Neural cell (in vitro differentiated cells): ENCODE measurements around the gene NPDC1. TPM values are rescaled to one million over a fixed set of nuclear protein-coding genes. Genes with fewer than 3 reads are reported as not detected.

Experiments
- H2AFZ ChIP-seq: fragments of 200-600, 300-800 bp; sonication (generic), shearing (Covaris generic); 2 replicates; pipeline ENCODE4 v1.6.0; 2014; ENCODE audit warnings: low read depth, mild to moderate bottlenecking, antibody characterized with exemption, low read length, moderate library complexity
- H3F3A ChIP-seq: fragments of 200-600 bp; shearing (Covaris generic); 2 replicates; pipeline ENCODE4 v1.6.1; 2016; ENCODE audit warnings: mild to moderate bottlenecking, moderate library complexity, mixed read lengths, antibody characterized with exemption, low read length; ENCODE audit not compliant: insufficient read depth, poor library complexity, severe bottlenecking
- H3K27ac ChIP-seq: fragments of 200-600, 300-800 bp; sonication (generic), shearing (Covaris generic); 2 replicates; pipeline ENCODE4 v1.5.1; 2014; ENCODE audit warnings: mild to moderate bottlenecking, low read length, moderate library complexity
- H3K27me3 ChIP-seq: fragments of 300-800, 200-600 bp; sonication (generic), shearing (Covaris generic); 2 replicates; pipeline ENCODE4 v1.6.0; 2014; ENCODE audit warnings: mild to moderate bottlenecking, low read depth, low read length, moderate library complexity; ENCODE audit not compliant: insufficient read depth
- H3K36me3 ChIP-seq: fragments of 300-800, 200-600 bp; sonication (generic), shearing (Covaris generic); 2 replicates; pipeline ENCODE4 v1.5.1; 2014; ENCODE audit warnings: mild to moderate bottlenecking, antibody characterized with exemption, low read length, moderate library complexity; ENCODE audit not compliant: insufficient read depth
- H3K4me2 ChIP-seq: fragments of 300-800, 200-600 bp; sonication (generic), shearing (Covaris generic); 2 replicates; pipeline ENCODE4 v1.6.0; 2014; ENCODE audit warnings: mild to moderate bottlenecking, low read length
- H3K4me3 ChIP-seq: fragments of 300-800, 200-600 bp; sonication (generic), shearing (Covaris generic); 2 replicates; pipeline ENCODE4 v1.5.1; 2014; ENCODE audit warnings: mild to moderate bottlenecking, low read length, moderate library complexity
- H3K79me2 ChIP-seq: fragments of 200-600 bp; shearing (Covaris generic); replicated peaks from 2 replicates; pipeline ENCODE4 v1.6.0; 2014; ENCODE audit warnings: mild to moderate bottlenecking, low read length, moderate library complexity; ENCODE audit not compliant: insufficient read depth
- H3K9ac ChIP-seq: fragments of 300-800, 200-600 bp; sonication (generic), shearing (Covaris generic); 2 replicates; pipeline ENCODE4 v1.6.1; 2016; ENCODE audit warnings: mild to moderate bottlenecking, low read length, mixed read lengths
- H3K9me2 ChIP-seq: fragments of 200-600 bp; shearing (Covaris generic); 2 replicates; pipeline ENCODE4 v1.6.1; 2016; ENCODE audit warnings: mild to moderate bottlenecking, low read length, mixed read lengths; ENCODE audit not compliant: insufficient read depth
- H3K9me3 ChIP-seq: fragments of 200-600, 300-800 bp; sonication (generic), shearing (Covaris generic); 2 replicates; pipeline ENCODE4 v1.6.1; 2016; ENCODE audit warnings: mild to moderate bottlenecking, mixed run types, low read length, moderate library complexity, mixed read lengths
- H4K20me1 ChIP-seq: fragments of 200-600 bp; shearing (Covaris generic); 2 replicates; pipeline ENCODE4 v1.6.1; 2016; ENCODE audit warnings: mild to moderate bottlenecking, mixed run types; ENCODE audit not compliant: insufficient read depth
- EP300 ChIP-seq: fragments of 450-650 bp; conservative IDR thresholded peaks from 2 replicates; pipeline ENCODE4 v1.6.1; 2014; ENCODE audit warnings: antibody characterized with exemption, mild to moderate bottlenecking, moderate library complexity; ENCODE audit not compliant: poor library complexity, severe bottlenecking
- EZH2 ChIP-seq: fragments of 200-600, 300-800 bp; shearing (Covaris generic), sonication (generic); IDR thresholded peaks from 2 replicates; pipeline ENCODE4 v1.6.1; 2014; ENCODE audit warnings: antibody characterized with exemption, low read length, borderline replicate concordance, mild to moderate bottlenecking; ENCODE audit not compliant: insufficient read depth, poor library complexity, severe bottlenecking
- MXI1 ChIP-seq: fragments of 450-650 bp; conservative IDR thresholded peaks from 2 replicates; pipeline ENCODE4 v1.6.1; 2014; ENCODE audit warnings: antibody characterized with exemption, mild to moderate bottlenecking; ENCODE audit not compliant: poor library complexity, severe bottlenecking
- POLR2AphosphoS5 ChIP-seq: IDR thresholded peaks from 2 replicates; pipeline ENCODE4 v1.6.1; 2012
- RAD21 ChIP-seq: fragments of 450-650 bp; conservative IDR thresholded peaks from 2 replicates; pipeline ENCODE4 v1.6.1; 2014; ENCODE audit warnings: antibody characterized with exemption, mild to moderate bottlenecking, moderate library complexity
- SMC3 ChIP-seq: fragments of 450-650 bp; conservative IDR thresholded peaks from 2 replicates; pipeline ENCODE4 v1.6.1; 2014; ENCODE audit warnings: antibody characterized with exemption, mild to moderate bottlenecking, moderate library complexity; ENCODE audit not compliant: poor library complexity
- TAF1 ChIP-seq: IDR thresholded peaks from 2 replicates; pipeline ENCODE4 v1.6.1; 2012; ENCODE audit warnings: low read depth
- polyA plus RNA-seq: library from polyadenylated mRNA; depleted of rRNA; stranded (reverse); fragments of >200 nt; gene quantifications from 2 replicates; pipeline ENCODE4 v1.2.3, GENCODE V29; 2014
- TF ChIP-seq, protein P1 (sequence below): fragments of 450-650 bp; IDR thresholded peaks from 2 replicates; pipeline ENCODE4 v1.5.1; 2014; ENCODE audit warnings: antibody characterized with exemption, mild to moderate bottlenecking, moderate library complexity; ENCODE audit not compliant: poor library complexity, severe bottlenecking
- TF ChIP-seq, protein P2 (sequence below): IDR thresholded peaks from 2 replicates; pipeline ENCODE4 v1.6.1; 2012; ENCODE audit warnings: borderline replicate concordance

NPDC1 gene
- polyA plus RNA-seq, 1 donor from 2014 or later: 161 TPM

DNA sequence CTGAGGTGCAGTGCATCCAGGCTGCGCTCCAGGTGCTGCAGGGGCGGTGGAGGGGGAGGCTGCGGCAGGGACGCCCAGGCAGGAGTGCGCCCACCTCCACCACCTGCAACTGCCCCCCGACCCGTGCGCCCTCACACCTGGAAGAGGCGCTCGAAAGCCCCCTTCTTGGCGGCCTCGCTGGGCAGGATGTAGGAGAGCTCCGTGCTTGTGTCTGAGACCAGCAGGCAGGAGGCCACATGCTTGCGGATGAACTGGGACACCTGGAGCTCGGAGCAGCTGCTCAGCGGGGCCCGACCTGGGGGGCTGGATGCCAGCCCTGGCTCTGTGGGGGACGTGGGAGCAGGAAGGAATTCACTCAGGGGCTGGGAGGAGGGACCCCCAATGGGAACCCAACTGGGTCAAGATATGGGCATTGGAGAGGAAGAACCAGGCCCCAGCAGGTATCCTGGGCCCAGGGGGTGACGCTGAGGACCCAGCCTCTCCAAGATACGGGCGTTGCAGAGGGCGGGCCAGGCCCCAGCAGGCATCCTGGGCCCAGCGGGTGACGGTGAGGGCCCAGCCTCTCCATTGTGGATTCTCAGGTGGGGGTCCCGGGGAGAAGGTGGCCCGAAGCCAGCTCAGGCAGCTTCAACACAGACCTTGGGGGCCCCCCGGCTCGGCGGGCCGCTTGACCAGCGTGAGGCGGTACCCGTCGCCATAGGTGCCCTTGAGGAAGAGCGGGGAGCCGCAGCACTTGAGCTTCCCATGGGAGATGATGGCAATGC is 31.0 kb downstream of the NPDC1 start:
- no peaks in the 10 kb centered on the region for H4K20me1 ChIP-seq
- no peaks in the 10 kb centered on the region for H3K9me2 ChIP-seq
- H3K4me2 ChIP-seq: no peak overlapping the region
- H3F3A ChIP-seq: no peaks in the 10 kb centered on the region
- no peaks in the 10 kb centered on the region for H3K9me3 ChIP-seq
- H3K27me3 ChIP-seq: no peaks in the 10 kb centered on the region
- no peak overlapping the region for H3K4me3 ChIP-seq
- H3K36me3 ChIP-seq: peaks cover 7% of the 10 kb centered on the region
- no peaks in the 10 kb centered on the region for H3K79me2 ChIP-seq
- H2AFZ ChIP-seq: no peak overlapping the region
- H3K27ac ChIP-seq: no peak overlapping the region
- H3K9ac ChIP-seq: no peak overlapping the region
- TF ChIP-seq, protein P1, sequence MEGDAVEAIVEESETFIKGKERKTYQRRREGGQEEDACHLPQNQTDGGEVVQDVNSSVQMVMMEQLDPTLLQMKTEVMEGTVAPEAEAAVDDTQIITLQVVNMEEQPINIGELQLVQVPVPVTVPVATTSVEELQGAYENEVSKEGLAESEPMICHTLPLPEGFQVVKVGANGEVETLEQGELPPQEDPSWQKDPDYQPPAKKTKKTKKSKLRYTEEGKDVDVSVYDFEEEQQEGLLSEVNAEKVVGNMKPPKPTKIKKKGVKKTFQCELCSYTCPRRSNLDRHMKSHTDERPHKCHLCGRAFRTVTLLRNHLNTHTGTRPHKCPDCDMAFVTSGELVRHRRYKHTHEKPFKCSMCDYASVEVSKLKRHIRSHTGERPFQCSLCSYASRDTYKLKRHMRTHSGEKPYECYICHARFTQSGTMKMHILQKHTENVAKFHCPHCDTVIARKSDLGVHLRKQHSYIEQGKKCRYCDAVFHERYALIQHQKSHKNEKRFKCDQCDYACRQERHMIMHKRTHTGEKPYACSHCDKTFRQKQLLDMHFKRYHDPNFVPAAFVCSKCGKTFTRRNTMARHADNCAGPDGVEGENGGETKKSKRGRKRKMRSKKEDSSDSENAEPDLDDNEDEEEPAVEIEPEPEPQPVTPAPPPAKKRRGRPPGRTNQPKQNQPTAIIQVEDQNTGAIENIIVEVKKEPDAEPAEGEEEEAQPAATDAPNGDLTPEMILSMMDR: no peak
- TF ChIP-seq, protein P2, sequence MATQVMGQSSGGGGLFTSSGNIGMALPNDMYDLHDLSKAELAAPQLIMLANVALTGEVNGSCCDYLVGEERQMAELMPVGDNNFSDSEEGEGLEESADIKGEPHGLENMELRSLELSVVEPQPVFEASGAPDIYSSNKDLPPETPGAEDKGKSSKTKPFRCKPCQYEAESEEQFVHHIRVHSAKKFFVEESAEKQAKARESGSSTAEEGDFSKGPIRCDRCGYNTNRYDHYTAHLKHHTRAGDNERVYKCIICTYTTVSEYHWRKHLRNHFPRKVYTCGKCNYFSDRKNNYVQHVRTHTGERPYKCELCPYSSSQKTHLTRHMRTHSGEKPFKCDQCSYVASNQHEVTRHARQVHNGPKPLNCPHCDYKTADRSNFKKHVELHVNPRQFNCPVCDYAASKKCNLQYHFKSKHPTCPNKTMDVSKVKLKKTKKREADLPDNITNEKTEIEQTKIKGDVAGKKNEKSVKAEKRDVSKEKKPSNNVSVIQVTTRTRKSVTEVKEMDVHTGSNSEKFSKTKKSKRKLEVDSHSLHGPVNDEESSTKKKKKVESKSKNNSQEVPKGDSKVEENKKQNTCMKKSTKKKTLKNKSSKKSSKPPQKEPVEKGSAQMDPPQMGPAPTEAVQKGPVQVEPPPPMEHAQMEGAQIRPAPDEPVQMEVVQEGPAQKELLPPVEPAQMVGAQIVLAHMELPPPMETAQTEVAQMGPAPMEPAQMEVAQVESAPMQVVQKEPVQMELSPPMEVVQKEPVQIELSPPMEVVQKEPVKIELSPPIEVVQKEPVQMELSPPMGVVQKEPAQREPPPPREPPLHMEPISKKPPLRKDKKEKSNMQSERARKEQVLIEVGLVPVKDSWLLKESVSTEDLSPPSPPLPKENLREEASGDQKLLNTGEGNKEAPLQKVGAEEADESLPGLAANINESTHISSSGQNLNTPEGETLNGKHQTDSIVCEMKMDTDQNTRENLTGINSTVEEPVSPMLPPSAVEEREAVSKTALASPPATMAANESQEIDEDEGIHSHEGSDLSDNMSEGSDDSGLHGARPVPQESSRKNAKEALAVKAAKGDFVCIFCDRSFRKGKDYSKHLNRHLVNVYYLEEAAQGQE: no peak
- TF ChIP-seq POLR2AphosphoS5 (no peak), EP300 (no peak), SMC3 (no peak), TAF1 (no peak), MXI1 (no peak), RAD21 (no peak), EZH2 (no peak)

DNA sequence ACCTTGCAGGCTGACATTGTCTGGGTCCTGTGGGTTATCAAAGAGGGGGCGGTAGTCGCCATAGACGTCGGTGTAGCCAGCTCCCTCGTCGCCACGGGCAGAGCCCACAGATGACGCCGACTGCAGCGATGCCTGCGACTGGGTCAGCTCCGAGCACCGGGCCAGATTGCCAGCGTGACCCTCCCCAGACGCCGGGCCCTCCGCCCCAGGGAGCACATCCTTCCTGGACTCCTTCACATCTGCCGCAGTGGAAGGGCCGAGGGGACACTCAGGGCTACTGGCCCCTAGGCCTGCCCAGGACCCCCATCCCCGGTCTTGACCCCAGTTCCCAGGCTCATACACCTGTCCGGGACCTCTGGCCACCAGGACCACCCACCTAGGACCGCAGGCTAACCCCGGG is 31.8 kb downstream of the NPDC1 start:
- Histone ChIP-seq H3K27ac (no peak overlapping the region), H3K9me3 (no peaks in the 10 kb centered on the region), H3K4me2 (no peak overlapping the region), H3F3A (no peaks in the 10 kb centered on the region), H2AFZ (no peak overlapping the region), H3K4me3 (no peak overlapping the region), H3K36me3 (peaks cover 7% of the 10 kb centered on the region), H3K9me2 (no peaks in the 10 kb centered on the region), H3K9ac (no peak overlapping the region), H3K79me2 (no peaks in the 10 kb centered on the region), H3K27me3 (no peaks in the 10 kb centered on the region), H4K20me1 (no peaks in the 10 kb centered on the region)
- TF ChIP-seq TAF1 (no peak), POLR2AphosphoS5 (no peak), MXI1 (no peak), EZH2 (no peak), EP300 (no peak), SMC3 (no peak), RAD21 (no peak)
- TF ChIP-seq, protein P2: no peak
- TF ChIP-seq, protein P1: no peak
